ENCODE data around the gene KCNT1. TPM values are rescaled to one million over a fixed set of nuclear protein-coding genes. Genes with fewer than 3 reads are reported as not detected.

KCNT1 gene
- total and polyA plus RNA-seq, 3 donors from 2014 or later: 1.8 to 7.3 (median 5.3) TPM

DNA sequence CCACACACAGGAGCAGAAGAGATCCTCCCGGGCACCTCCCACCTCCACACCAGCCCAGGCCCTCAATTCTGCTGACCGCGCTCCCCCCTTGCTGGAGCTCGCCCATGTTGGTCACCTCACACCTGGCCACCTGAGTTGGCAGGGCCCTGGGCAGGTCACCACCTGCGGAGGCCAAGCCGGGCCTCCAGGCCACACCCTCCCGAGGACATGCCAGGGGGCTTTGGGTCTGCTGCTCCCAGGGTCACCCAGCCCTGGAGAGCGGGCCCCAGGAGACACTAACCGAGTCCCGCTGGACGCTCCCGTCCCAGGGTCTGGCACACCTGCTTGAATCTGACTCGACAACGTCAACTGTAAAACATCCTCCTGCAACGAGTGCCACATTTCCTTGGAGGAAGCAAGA is 4.8 kb upstream of the KCNT1 start:
- TF ChIP-seq POLR2A (IDR thresholded peaks at IDR 0.05) (no peak), CTCF (IDR thresholded peaks at IDR 0.05) (no peak)
- 83 to 92% methylated on average over 8 to 15 of the region's 15 CpGs for WGBS, 2 donors
- H3K27me3 ChIP-seq: no peaks in the 10 kb centered on the region

GRCh38 chr9:135698236-135698635 is 3.7 kb upstream of the KCNT1 start:
- Histone ChIP-seq H3K4me3 (no peak overlapping the region), H3K36me3 (ENCODE audit: low read depth, missing control alignments) (no peaks in the 10 kb centered on the region), H3K9me3 (no peaks in the 10 kb centered on the region), H3K27ac (no peak overlapping the region), H3K27me3 (no peaks in the 10 kb centered on the region), H3K4me1 (peaks cover 5% of the 10 kb centered on the region)
- TF ChIP-seq CTCF (IDR thresholded peaks at IDR 0.05) (no peak), POLR2A (IDR thresholded peaks at IDR 0.05) (no peak)
- whole genome bisulfite sequencing, 2 donors: 72 to 84% methylated on average over 6 to 21 of the region's 21 CpGs
- DNase-seq: no peak
- intact Hi-C loops (cut with DNase I; ENCODE audit: low total_unique reads): no loop called here

More for the DNA sequence above, 4.8 kb upstream of the KCNT1 start:
- Histone ChIP-seq H3K36me3 (ENCODE audit: low read depth, missing control alignments) (no peaks in the 10 kb centered on the region), H3K4me1 (peaks cover 3% of the 10 kb centered on the region), H3K27ac (no peak overlapping the region), H3K4me3 (no peak overlapping the region), H3K9me3 (no peaks in the 10 kb centered on the region)
- DNase-seq: no peak
- intact Hi-C loops (cut with DNase I; ENCODE audit: low total_unique reads): no loop called here

- Histone ChIP-seq H3K4me3 (peak overlapping the region in 1 of 2 donors; percentile 50), H3K27me3 (no peaks in the 10 kb centered on the region), H3K9me3 (no peaks in the 10 kb centered on the region), H3K27ac (no peak overlapping the region), H3K4me1 (peaks cover 5% of the 10 kb centered on the region), H3K36me3 (ENCODE audit: low read depth, missing control alignments) (no peaks in the 10 kb centered on the region)
- intact Hi-C loops (cut with DNase I; ENCODE audit: low total_unique reads): no loop called here
- 72 to 80% methylated on average over 1 to 19 of the region's 19 CpGs for WGBS, 2 donors
- DNase-seq: no peak
- TF ChIP-seq CTCF (IDR thresholded peaks at IDR 0.05): no peak
- TF ChIP-seq POLR2A (IDR thresholded peaks at IDR 0.05): no peak
Observed at GRCh38 chr9:135698767-135699166, 3.2 kb upstream of the KCNT1 start.

- intact Hi-C loops (cut with DNase I; ENCODE audit: low total_unique reads): no loop called here
Observed at GRCh38 chr9:135699440-135699839, 2.5 kb upstream of the KCNT1 start, which contains the start of gene SOHLH1. SOHLH1 (minus strand) TSS chr9:135699481; CDS start chr9:135699467, 14 bp downstream.

More at GRCh38 chr9:135699440-135699839, 2.5 kb upstream of the KCNT1 start, which contains the start of gene SOHLH1:
- H3K36me3 ChIP-seq (ENCODE audit: low read depth, missing control alignments): no peaks in the 10 kb centered on the region
- H3K9me3 ChIP-seq: no peaks in the 10 kb centered on the region
- WGBS, 2 donors: 73 to 74% methylated on average over 6 to 29 of the region's 30 CpGs
- no peaks in the 10 kb centered on the region for H3K27me3 ChIP-seq
- H3K27ac ChIP-seq: no peak within 1 kb of the TSS
- peak within 1 kb of the TSS in 1 of 2 donors; percentile 50 for H3K4me3 ChIP-seq
- H3K4me1 ChIP-seq: peaks cover 8% of the 10 kb centered on the region
- no peak for TF ChIP-seq POLR2A (IDR thresholded peaks at IDR 0.05)
- TF ChIP-seq CTCF (IDR thresholded peaks at IDR 0.05): no peak
- peak; percentile 58 for DNase-seq
